Mesodermal cell (in vitro differentiated cells): ENCODE results near the gene GABARAPL2.

Source experiments
- H3K27ac ChIP-seq: 2 replicates; pipeline ENCODE4 v1.7.0; 2013; ENCODE audit warnings: mild to moderate bottlenecking, low read depth, low read length, moderate library complexity; ENCODE audit not compliant: severe bottlenecking
- H3K36me3 ChIP-seq: 2 replicates; pipeline ENCODE4 v1.7.1; 2013; ENCODE audit warnings: mild to moderate bottlenecking, low read length, moderate library complexity; ENCODE audit not compliant: control insufficient read depth, insufficient read depth
- H3K4me1 ChIP-seq: one replicate; pipeline ENCODE4 v1.7.1; 2013; ENCODE audit warnings: mild to moderate bottlenecking, low read length; ENCODE audit not compliant: insufficient read depth, control insufficient read depth, poor library complexity, severe bottlenecking
- H3K4me3 ChIP-seq: 2 replicates; pipeline ENCODE4 v1.7.0; 2013; ENCODE audit warnings: low read length, control low read depth, mild to moderate bottlenecking; ENCODE audit not compliant: insufficient read depth, poor library complexity, severe bottlenecking; ENCODE audit errors: extremely low read depth
- H3K9me3 ChIP-seq: 2 replicates; pipeline ENCODE4 v1.7.1; 2013; ENCODE audit warnings: mild to moderate bottlenecking, low read length, moderate library complexity; ENCODE audit not compliant: control insufficient read depth
- WGBS, 2 experiments: methylation state at CpG; one replicate each; pipeline ENCODE4 v1.1.5; 2013; ENCODE audit warnings: missing lambda C conversion rate in 2 of 2; ENCODE audit not compliant: insufficient coverage in 2 of 2; 5-methylcytosine and 5-hydroxymethylcytosine counted together

Gene GABARAPL2

DNA sequence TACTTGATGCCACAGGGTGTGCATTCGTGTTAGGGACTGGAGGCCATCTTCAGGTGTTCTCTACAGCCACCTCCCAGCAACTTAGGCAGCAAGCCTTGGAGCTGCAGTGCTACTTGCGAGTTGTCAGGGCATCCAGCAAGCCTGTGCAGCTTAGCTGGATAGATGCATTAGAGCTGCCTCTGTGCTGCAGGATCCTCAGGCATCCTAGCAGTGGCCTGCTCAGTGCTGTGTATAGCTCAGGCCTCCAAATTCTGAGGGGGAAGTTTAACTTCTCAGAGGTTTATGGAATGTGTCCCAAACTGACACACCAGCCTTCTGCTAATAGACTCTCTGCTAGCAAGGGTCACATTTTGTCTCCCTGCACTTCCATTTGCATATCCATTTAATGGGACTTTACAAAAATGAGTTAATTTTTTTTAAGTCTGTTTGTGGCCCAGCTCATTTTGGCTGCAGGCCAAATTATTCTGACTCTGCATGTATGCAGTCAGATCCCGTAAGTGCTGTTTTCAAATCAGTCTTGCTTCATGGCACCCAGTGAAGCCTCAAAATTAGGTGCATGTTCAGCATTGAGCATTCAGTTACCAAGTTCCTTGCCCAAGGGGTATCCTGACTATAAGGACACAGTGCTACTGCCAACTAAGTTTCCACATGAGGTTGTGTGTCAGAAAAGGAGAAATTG is 6.8 kb downstream of the GABARAPL2 start:
- H3K4me1 ChIP-seq, result peaks cover 2% of the 10 kb centered on the region
- H3K27ac ChIP-seq, result no peak overlapping the region
- peaks cover 96% of the 10 kb centered on the region for H3K36me3 ChIP-seq
- H3K9me3 ChIP-seq, result no peaks in the 10 kb centered on the region
- WGBS, 2 experiments, result 89 to 98% methylated on average over 3 of the region's 3 CpGs
- no peak overlapping the region for H3K4me3 ChIP-seq

DNA sequence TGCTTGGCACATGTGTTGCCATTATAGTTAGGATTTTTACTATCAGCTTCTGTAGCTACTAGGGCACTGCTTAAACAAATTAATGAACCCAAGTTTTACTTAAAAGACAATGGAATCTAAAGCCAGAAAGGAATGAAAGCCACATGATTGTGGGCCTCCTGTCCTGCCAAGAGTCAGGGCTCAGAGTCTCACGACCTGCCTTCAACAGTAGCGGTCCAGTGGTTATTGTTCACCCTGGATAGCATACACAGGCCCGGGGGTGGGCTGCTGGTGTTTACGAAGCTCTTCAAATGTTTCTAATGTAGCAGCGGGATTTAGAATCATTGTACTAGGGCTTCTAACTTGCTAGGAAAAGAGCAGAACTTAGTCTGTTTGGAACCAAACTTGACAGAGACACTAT is 7.8 kb downstream of the GABARAPL2 start:
- 94 to 98% methylated on average over 5 of the region's 5 CpGs for WGBS, 2 experiments
- Histone ChIP-seq H3K9me3 (no peaks in the 10 kb centered on the region), H3K4me1 (no peaks in the 10 kb centered on the region), H3K27ac (no peak overlapping the region), H3K36me3 (peaks cover 96% of the 10 kb centered on the region), H3K4me3 (no peak overlapping the region)

DNA sequence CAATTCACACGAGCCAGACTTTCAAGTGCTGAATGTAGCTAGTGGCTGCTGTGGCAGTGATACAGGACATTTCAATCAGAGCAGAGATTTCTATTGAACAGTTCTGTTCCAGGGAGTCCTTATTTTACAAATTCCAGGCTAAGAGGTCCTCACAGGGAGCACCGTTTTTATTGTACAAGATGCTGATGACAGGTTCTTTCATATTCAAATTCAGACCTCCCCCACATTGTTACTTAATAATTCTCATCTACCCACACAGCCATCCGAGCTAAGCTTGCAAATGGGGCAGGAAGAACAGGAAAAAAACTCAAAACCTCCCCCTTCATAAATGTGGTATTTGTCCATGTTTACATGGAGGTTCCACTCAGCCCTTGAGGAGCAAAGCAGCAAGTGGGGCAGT is 9.8 kb downstream of the GABARAPL2 start:
- Histone ChIP-seq H3K4me1 (no peaks in the 10 kb centered on the region), H3K4me3 (no peak overlapping the region), H3K9me3 (no peaks in the 10 kb centered on the region), H3K36me3 (peaks cover 89% of the 10 kb centered on the region), H3K27ac (no peak overlapping the region)
- 83 to 84% methylated on average over 2 to 3 of the region's 3 CpGs for WGBS, 2 experiments

DNA sequence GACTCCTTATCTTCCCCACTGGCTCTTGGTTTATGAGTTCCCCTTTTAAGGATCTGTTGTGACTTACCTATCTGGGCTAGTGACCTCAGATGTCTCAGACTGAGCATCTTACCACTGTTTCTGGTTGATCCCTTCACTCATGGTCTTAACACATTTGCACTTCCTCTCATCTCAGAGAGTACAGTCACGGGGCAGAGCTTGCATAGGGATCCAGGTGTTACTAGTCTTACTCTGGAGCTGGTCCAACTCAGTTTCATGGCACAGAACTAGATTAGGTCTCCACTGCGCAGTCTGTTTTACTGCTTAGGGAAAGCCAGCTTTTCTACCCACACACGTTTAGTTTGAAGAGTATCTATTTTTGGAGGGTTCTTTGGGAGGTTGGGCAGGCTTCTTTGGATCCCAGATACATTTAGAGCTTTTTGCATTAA is 10.2 kb downstream of the GABARAPL2 start:
- Histone ChIP-seq H3K27ac (no peak overlapping the region), H3K36me3 (peaks cover 85% of the 10 kb centered on the region), H3K9me3 (no peaks in the 10 kb centered on the region), H3K4me3 (no peak overlapping the region), H3K4me1 (no peaks in the 10 kb centered on the region)
- WGBS, 2 experiments, result 94 to 100% methylated on average over 2 to 3 of the region's 3 CpGs

GRCh38 chr16:75578212-75578611 is 12.0 kb downstream of the GABARAPL2 start:
- H3K9me3 ChIP-seq, result no peaks in the 10 kb centered on the region
- H3K27ac ChIP-seq, result no peak overlapping the region
- 90 to 98% methylated on average over 6 of the region's 7 CpGs for WGBS, 2 experiments
- peaks cover 68% of the 10 kb centered on the region for H3K36me3 ChIP-seq
- no peak overlapping the region for H3K4me3 ChIP-seq
- H3K4me1 ChIP-seq, result no peaks in the 10 kb centered on the region

DNA sequence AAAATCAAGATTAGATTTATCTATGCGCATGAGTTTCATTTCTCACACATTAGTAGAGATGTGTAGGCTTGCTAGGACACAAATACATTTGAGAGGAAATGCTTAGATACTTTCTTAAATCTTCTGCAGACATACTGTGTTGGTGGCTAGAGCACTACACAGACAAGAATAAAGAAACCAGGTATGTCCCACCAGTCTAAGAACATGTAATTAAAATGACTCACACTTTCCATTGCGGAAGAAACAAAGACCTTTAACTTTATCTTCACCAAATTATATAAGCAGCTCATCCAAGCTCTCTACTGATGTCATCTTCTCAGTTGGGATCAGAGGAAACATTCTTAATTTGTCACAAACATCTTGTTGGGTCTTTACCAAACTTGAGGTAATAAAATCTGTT is 12.5 kb downstream of the GABARAPL2 start:
- no peaks in the 10 kb centered on the region for H3K4me1 ChIP-seq
- H3K9me3 ChIP-seq, result no peaks in the 10 kb centered on the region
- WGBS, 2 experiments, result 100% methylated on average over 1 of the region's 2 CpGs
- H3K4me3 ChIP-seq, result no peak overlapping the region
- no peak overlapping the region for H3K27ac ChIP-seq
- H3K36me3 ChIP-seq, result peaks cover 63% of the 10 kb centered on the region

DNA sequence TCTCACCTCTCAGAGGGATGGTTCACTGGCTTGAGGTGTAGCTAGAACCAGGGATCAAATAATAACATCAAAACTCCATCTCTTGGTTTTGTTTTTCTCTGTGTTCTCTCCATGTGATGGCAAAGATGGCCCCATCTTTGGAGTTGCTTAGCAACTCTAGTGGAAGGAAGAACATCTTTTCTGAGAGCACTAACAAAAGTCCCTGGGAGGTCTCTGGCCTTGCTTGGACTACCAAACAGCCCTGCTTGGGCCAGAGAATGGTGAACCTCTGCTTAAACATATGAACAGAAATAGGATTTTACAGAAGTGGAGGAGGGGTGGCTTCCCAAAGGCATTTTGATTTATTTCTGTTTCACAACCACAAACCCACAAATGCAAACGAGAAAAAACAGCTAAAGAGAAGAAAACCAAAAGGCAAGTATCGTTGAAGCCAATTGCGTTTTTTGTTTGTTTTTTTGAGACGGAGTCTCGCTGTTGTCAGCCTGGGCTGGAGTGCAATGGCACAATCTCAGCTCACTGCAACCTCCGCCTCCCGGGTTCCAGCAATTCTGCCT is 13.2 kb downstream of the GABARAPL2 start:
- WGBS, 2 experiments, result 96% methylated on average over 6 to 7 of the region's 7 CpGs
- no peaks in the 10 kb centered on the region for H3K9me3 ChIP-seq
- H3K4me3 ChIP-seq, result no peak overlapping the region
- no peak overlapping the region for H3K27ac ChIP-seq
- peaks cover 57% of the 10 kb centered on the region for H3K36me3 ChIP-seq
- no peaks in the 10 kb centered on the region for H3K4me1 ChIP-seq

- Histone ChIP-seq H3K4me1 (no peaks in the 10 kb centered on the region), H3K4me3 (no peak overlapping the region), H3K36me3 (peaks cover 25% of the 10 kb centered on the region), H3K27ac (no peak overlapping the region), H3K9me3 (no peaks in the 10 kb centered on the region)
- WGBS, 2 experiments, result 86 to 92% methylated on average over 1 of the region's 3 CpGs
These were observed 17.9 kb downstream of the GABARAPL2 start for GRCh38 chr16:75584108-75584507.

DNA sequence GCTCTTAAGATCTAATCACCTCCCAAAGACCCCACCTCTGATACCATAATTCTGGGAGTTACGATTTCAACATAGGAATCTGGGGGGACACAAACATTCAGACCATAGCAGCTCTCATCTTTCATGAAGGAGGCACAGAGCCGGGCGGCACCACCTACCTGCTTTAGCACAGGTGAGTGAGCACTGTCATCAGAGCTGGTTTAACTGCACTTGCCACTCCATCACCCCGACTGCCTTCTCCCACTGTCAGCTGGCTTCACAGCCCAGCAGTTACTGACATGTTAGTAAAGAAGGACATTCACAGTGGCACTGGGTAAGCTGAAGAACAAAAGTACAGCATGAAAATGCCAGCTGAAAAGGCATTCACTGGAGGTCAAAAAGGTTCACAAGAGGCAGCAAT is 22.5 kb downstream of the GABARAPL2 start:
- H3K4me3 ChIP-seq, result no peak overlapping the region

DNA sequence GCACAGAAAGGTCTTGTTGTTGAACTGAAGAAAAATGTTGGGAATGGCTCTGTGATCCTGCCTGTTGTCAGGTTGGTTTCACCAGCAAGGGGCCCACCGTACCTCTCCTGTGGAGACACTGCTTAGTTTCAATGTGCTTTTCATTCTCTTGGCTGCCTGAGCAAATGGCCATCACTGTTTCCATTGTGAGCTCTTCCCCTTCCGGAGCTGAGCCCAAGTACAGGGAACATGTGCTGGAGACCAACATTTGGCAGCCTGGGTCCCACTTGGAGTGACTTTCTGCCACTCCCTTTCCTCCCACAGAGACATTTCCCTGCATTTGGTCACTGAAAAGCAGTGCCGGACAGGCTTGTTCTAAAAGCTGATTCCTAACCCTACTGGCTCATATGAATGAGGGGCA is 23.1 kb downstream of the GABARAPL2 start:
- peaks cover 20% of the 10 kb centered on the region for H3K36me3 ChIP-seq
- WGBS, 2 experiments, result 83 to 84% methylated on average over 3 of the region's 3 CpGs
- no peak overlapping the region for H3K4me3 ChIP-seq
- H3K27ac ChIP-seq, result no peak overlapping the region
- no peaks in the 10 kb centered on the region for H3K9me3 ChIP-seq
- peaks cover 24% of the 10 kb centered on the region for H3K4me1 ChIP-seq

More for the DNA sequence above, 22.5 kb downstream of the GABARAPL2 start:
- H3K27ac ChIP-seq, result no peak overlapping the region
- peaks cover 14% of the 10 kb centered on the region for H3K36me3 ChIP-seq
- no peaks in the 10 kb centered on the region for H3K9me3 ChIP-seq
- peaks cover 19% of the 10 kb centered on the region for H3K4me1 ChIP-seq
- WGBS, 2 experiments, result 100% methylated on average over 3 to 4 of the region's 4 CpGs
